Spleen (tissue), 7 donors: ENCODE data around the gene SFMBT1.

Experiments
- POLR2A ChIP-seq, 3 donors: fragments of 450-650 bp; IDR thresholded peaks; one replicate each; pipeline ENCODE4 v1.5.1; 2017; ENCODE audit warnings: antibody characterized with exemption in 3 of 3, mild to moderate bottlenecking in 1 of 3
- TF ChIP-seq, protein P1 (sequence below), 11 experiments: fragments of 200-600 bp in 7 of 11; fragments of 450-650 bp in 4 of 11; sonication (generic) in 4 of 11; IDR thresholded peaks in 8 of 11; conservative IDR thresholded peaks in 3 of 11; 1 replicate in 7 of 11; 2 replicates in 4 of 11; pipeline versions ENCODE4 v1.4.0 to v1.8.0; 2016 to 2021; ENCODE audit warnings: antibody characterized with exemption in 11 of 11, inconsistent platforms in 4 of 11, mild to moderate bottlenecking in 1 of 11
- donor health status: DM: no; HTN: no; CAD: no; lungs with moderate emphysema.
- donor health status: DM: no; HTN: no; CAD: no.
- donor health status: DM: no; HTN: no; CAD: no.

DNA sequence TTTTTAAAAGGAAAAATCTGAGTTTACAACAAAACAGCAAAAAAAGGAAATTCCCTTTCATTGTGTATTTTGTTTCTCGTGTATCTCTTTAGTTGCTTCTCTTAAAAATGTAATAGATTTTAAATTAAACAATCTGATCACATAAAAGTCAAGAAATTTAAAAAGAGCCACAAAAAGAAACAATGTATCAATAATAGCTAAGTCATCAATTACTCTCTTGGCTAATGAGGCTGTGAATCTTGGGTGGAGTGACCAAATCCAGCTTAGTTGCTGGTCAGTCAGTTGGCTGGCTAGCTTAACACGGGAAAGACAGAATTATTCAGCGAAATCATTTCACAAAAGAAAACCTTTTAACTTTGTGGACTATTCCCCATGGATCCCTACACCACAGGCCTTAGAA lies 3.2 kb downstream of the SFMBT1 start:
- TF ChIP-seq, protein P1, sequence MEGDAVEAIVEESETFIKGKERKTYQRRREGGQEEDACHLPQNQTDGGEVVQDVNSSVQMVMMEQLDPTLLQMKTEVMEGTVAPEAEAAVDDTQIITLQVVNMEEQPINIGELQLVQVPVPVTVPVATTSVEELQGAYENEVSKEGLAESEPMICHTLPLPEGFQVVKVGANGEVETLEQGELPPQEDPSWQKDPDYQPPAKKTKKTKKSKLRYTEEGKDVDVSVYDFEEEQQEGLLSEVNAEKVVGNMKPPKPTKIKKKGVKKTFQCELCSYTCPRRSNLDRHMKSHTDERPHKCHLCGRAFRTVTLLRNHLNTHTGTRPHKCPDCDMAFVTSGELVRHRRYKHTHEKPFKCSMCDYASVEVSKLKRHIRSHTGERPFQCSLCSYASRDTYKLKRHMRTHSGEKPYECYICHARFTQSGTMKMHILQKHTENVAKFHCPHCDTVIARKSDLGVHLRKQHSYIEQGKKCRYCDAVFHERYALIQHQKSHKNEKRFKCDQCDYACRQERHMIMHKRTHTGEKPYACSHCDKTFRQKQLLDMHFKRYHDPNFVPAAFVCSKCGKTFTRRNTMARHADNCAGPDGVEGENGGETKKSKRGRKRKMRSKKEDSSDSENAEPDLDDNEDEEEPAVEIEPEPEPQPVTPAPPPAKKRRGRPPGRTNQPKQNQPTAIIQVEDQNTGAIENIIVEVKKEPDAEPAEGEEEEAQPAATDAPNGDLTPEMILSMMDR (IDR thresholded peaks at IDR 0.05 in 8 of 11, conservative IDR thresholded peaks at IDR 0.05 in 3 of 11): no peak
- TF ChIP-seq POLR2A (IDR thresholded peaks at IDR 0.05): no peak
